Body of pancreas (tissue), 4 donors: ENCODE results near the gene ARMC6.

ENCODE experiments used
- CTCF ChIP-seq, 7 experiments: fragments of 450-650 bp in 4 of 7; fragments of 200-600 bp in 3 of 7; sonication (generic) in 3 of 7; IDR thresholded peaks; one replicate each; pipeline ENCODE4 v1.5.1; 2016 to 2019; ENCODE audit warnings: antibody characterized with exemption in 7 of 7
- POLR2A ChIP-seq, 3 donors: fragments of 450-650 bp; IDR thresholded peaks; one replicate each; pipeline ENCODE4 v1.6.1; 2016; ENCODE audit warnings: antibody characterized with exemption in 3 of 3, mild to moderate bottlenecking in 2 of 3

DNA sequence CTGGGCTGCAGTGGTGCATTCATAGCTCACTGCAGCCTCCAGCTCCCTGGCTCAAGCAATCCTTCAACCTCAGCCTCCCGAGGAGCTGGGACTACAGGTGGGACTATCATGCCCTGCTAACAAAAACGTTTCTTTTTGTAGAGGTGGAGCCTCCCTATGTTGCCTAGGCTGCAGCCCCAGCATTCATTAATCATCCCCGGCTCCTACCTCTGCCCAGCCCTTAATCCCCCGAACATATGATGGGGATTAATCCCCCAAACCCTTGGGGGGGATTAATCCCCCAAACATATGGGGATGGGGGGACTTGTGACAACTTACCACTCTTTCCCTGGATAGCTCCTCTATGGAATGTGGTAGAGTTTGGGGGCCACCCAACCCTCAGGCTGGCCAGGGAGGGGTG, 45.9 kb upstream of the ARMC6 start:
- TF ChIP-seq CTCF (IDR thresholded peaks at IDR 0.05) (no peak), POLR2A (IDR thresholded peaks at IDR 0.05) (no peak)
